ENCODE data around the gene FSHR. TPM values are rescaled to one million over a fixed set of nuclear protein-coding genes. Genes with fewer than 3 reads are reported as not detected.
A peak's percentile ranks its signal among the peaks of the same experiment; 100 is the strongest.

Gene FSHR
- total RNA-seq, 4 donors from 2014 or later: not detected

DNA sequence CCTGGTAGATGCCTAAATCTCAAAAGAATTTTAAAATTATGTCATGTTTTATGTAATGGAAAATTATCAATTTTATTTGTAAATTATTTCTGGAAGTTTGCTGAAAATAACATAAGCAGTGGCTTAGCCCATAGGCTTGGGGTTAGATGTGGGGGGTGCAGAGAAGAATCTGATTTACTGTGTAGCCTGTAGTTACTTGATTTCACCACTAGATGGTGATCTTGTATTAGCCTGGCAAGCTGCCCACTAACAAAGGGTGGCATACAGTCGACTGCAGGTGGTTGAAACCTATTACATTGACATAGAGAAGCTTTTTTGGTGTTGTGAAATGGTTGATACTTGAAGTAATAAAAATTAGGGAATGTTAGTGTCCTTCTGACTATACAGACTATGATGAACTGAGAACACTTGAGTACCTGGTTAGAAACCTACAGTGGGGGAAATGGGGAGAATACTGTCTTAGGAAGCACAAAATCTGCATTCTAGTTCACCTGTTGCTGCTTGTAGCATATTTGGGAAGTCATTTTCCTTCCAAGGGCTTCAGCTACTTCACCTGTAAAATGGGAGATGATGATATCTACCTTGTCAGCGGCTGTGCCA is 207.8 kb downstream of the FSHR start:
- H3K4me3 ChIP-seq (ENCODE audit: low read depth, poor library complexity, severe bottlenecking): no peak overlapping the region
- DNase-seq (ENCODE audit: low spot score in 2 of 2): peak in 1 of 2 donors; percentile 19
- TF ChIP-seq, protein P1, sequence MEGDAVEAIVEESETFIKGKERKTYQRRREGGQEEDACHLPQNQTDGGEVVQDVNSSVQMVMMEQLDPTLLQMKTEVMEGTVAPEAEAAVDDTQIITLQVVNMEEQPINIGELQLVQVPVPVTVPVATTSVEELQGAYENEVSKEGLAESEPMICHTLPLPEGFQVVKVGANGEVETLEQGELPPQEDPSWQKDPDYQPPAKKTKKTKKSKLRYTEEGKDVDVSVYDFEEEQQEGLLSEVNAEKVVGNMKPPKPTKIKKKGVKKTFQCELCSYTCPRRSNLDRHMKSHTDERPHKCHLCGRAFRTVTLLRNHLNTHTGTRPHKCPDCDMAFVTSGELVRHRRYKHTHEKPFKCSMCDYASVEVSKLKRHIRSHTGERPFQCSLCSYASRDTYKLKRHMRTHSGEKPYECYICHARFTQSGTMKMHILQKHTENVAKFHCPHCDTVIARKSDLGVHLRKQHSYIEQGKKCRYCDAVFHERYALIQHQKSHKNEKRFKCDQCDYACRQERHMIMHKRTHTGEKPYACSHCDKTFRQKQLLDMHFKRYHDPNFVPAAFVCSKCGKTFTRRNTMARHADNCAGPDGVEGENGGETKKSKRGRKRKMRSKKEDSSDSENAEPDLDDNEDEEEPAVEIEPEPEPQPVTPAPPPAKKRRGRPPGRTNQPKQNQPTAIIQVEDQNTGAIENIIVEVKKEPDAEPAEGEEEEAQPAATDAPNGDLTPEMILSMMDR (IDR thresholded peaks at IDR 0.05): peak in 1 of 3 donors; percentile 71
- no peak for TF ChIP-seq POLR2A (IDR thresholded peaks at IDR 0.05)
- 46 to 47% methylated on average over 2 of the region's 2 CpGs for WGBS, 2 donors
- intact Hi-C loops (cut with DNase I; ENCODE audit: low total_unique reads): no loop called here

DNA sequence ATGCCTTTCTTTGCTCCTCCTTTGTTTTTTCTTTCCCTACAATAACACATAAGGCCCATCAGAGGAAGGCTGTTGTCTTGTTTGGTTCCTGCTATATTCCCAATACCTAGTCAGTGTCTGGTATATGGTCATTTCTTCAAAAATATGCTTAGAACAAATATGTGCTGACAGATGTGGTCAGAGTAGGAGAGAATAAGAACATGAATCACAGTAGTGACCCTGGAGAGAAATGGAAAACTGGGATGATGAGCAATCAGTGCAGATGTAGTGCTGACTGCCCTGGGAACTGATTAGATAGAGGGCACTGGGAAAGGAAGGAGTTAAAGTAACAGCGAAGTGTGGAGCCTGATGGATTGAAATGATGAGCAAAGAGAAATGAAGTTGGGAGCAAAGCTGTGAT is 209.4 kb downstream of the FSHR start:
- no peak for DNase-seq (ENCODE audit: low spot score in 2 of 2)
- intact Hi-C loops (cut with DNase I; ENCODE audit: low total_unique reads): no loop called here
- WGBS, 2 donors: 83 to 93% methylated on average over 1 of the region's 1 CpG
- TF ChIP-seq, protein P1 (IDR thresholded peaks at IDR 0.05): no peak
- no peak for TF ChIP-seq POLR2A (IDR thresholded peaks at IDR 0.05)
- no peak overlapping the region for H3K4me3 ChIP-seq (ENCODE audit: low read depth, poor library complexity, severe bottlenecking)

DNA sequence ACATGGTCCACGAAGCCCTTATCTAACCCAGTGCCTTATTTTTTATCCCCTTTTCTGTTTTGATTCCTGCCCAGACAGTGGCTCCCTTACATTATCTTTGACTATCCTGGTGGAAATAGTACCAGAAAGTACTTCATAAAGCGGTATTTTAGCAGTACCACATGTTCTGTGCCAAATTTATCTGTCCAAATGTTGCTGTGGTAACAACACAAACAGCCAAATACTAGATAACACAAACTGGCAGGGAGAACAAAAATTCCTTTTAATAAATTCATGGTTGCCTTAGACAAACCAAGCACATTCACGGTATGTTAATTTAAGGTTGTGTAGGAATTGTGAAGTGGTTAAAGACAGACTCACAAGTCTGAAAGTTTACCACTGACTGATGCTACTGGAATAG is 210.9 kb downstream of the FSHR start:
- DNase-seq (ENCODE audit: low spot score in 2 of 2): no peak
- 36 to 47% methylated on average over 3 of the region's 3 CpGs for WGBS, 2 donors
- no peak overlapping the region for H3K4me3 ChIP-seq (ENCODE audit: low read depth, poor library complexity, severe bottlenecking)
- intact Hi-C loops (cut with DNase I; ENCODE audit: low total_unique reads): no loop called here
- TF ChIP-seq POLR2A (IDR thresholded peaks at IDR 0.05): no peak
- TF ChIP-seq, protein P1 (IDR thresholded peaks at IDR 0.05): no peak

DNA sequence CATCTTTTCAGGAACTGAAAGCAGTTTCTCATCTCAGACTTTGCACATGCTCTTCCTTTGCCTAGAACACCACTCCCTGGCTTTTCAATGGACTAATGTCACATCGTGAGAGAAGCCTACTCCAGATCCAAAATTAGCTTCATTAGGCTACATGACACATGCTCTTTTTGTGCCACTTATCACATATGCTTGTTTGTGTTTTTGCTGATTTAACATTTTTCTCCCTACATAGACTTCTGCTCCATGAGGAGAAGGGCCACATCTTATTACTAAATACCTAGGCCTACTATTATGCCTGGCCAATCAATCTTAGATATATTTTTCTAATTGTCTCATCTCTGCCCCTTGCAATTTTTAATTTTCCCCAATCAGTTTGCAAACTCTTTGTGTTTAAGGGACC is 212.4 kb downstream of the FSHR start:
- 34 to 37% methylated on average over 1 of the region's 1 CpG for WGBS, 2 donors
- no peak overlapping the region for H3K4me3 ChIP-seq (ENCODE audit: low read depth, poor library complexity, severe bottlenecking)
- TF ChIP-seq, protein P1 (IDR thresholded peaks at IDR 0.05): no peak
- no peak for TF ChIP-seq POLR2A (IDR thresholded peaks at IDR 0.05)
- intact Hi-C loops (cut with DNase I; ENCODE audit: low total_unique reads): no loop called here
- no peak for DNase-seq (ENCODE audit: low spot score in 2 of 2)

DNA sequence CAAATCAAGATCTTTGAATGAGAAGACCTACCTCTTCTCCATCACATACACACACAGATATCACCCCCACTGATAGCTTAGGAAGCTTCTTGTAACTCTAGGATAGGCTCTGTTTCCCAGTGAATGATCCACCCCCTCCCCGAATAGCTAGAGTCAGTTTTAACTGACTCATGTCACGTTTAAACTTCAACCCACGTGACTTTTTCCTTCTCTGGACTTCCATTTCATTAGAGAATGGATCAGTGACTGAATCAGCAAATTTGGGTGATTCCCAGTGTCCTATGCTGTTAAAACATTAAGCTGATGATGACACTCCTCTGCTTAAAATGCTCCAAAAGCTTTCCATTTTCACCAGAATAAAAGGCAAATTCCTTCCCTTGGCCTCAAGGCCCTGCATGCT is 212.9 kb downstream of the FSHR start:
- no peak overlapping the region for H3K4me3 ChIP-seq (ENCODE audit: low read depth, poor library complexity, severe bottlenecking)
- intact Hi-C loops (cut with DNase I; ENCODE audit: low total_unique reads): no loop called here
- DNase-seq (ENCODE audit: low spot score in 2 of 2): no peak
- 80 to 87% methylated on average over 3 of the region's 3 CpGs for WGBS, 2 donors
- TF ChIP-seq POLR2A (IDR thresholded peaks at IDR 0.05): no peak
- TF ChIP-seq, protein P1 (IDR thresholded peaks at IDR 0.05): no peak

DNA sequence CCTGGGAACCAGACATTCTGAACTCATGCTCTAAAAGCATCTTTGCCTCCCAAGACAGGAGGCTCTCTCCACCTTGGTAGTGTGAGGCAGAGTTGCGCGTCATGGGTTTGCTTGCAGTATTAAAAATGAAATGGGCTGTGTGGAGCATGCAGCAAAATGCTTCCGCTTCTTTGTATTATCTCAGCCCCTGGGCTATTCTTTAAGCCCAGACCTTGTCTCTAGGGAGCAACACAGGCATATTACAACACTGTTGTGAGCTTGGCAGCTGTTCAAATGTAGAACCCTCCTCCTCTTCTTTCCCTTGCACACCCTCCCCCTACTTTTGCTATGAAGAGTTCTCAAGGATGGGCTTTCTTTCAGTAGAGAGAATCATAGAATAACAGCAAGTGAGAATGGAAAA is 213.7 kb downstream of the FSHR start:
- intact Hi-C loops (cut with DNase I; ENCODE audit: low total_unique reads): no loop called here

More for the DNA sequence above, 213.7 kb downstream of the FSHR start:
- H3K4me3 ChIP-seq (ENCODE audit: low read depth, poor library complexity, severe bottlenecking): no peak overlapping the region
- TF ChIP-seq POLR2A (IDR thresholded peaks at IDR 0.05): no peak
- DNase-seq (ENCODE audit: low spot score in 2 of 2): no peak
- 64 to 70% methylated on average over 3 of the region's 3 CpGs for WGBS, 2 donors

All from lower leg skin (tissue), 4 donors.